HG02852 (cell line): ENCODE measurements around the gene RAD51B.

ENCODE experiments used
- ATAC-seq: cut with Tn5 transposase; IDR thresholded peaks from one replicate; pipeline ENCODE4 v1.9.1; 2021; ENCODE audit warnings: mild to moderate bottlenecking, moderate library complexity; ENCODE audit not compliant: unreplicated experiment

RAD51B gene

GRCh38 chr14:68446243-68447040 is 626.9 kb downstream of the RAD51B start:
- no peak for ATAC-seq

GRCh38 chr14:68447581-68448251 is 628.1 kb downstream of the RAD51B start:
- no peak for ATAC-seq

GRCh38 chr14:68448252-68448902 is 628.8 kb downstream of the RAD51B start:
- ATAC-seq = no peak

GRCh38 chr14:68449561-68450181 is 630.1 kb downstream of the RAD51B start:
- ATAC-seq = no peak

GRCh38 chr14:68450391-68451120 is 631.0 kb downstream of the RAD51B start:
- no peak for ATAC-seq

GRCh38 chr14:68451696-68452373 is 632.3 kb downstream of the RAD51B start:
- ATAC-seq = no peak

GRCh38 chr14:68458253-68458652 is 638.7 kb downstream of the RAD51B start:
- ATAC-seq = no peak

GRCh38 chr14:68458840-68459469 is 639.4 kb downstream of the RAD51B start:
- no peak for ATAC-seq

- no peak for ATAC-seq
Observed at GRCh38 chr14:68459480-68460136, 640.0 kb downstream of the RAD51B start.

GRCh38 chr14:68460541-68460940 is 641.0 kb downstream of the RAD51B start:
- ATAC-seq = no peak

- ATAC-seq = no peak
Observed at GRCh38 chr14:68461086-68461485, 641.5 kb downstream of the RAD51B start.

GRCh38 chr14:68462683-68463082 is 643.1 kb downstream of the RAD51B start:
- ATAC-seq = no peak

GRCh38 chr14:68463299-68463698 is 643.7 kb downstream of the RAD51B start:
- no peak for ATAC-seq

- no peak for ATAC-seq
Observed at GRCh38 chr14:68463705-68464374, 644.3 kb downstream of the RAD51B start.

- ATAC-seq = no peak
Observed at GRCh38 chr14:68464711-68465110, 645.1 kb downstream of the RAD51B start.

- ATAC-seq = no peak
Observed at GRCh38 chr14:68466491-68466977, 647.0 kb downstream of the RAD51B start.

GRCh38 chr14:68467425-68467824 is 647.8 kb downstream of the RAD51B start:
- no peak for ATAC-seq

- ATAC-seq = no peak
Observed at GRCh38 chr14:68468437-68469207, 649.0 kb downstream of the RAD51B start.
